Bronchus fibroblast of lung (primary cell): ENCODE measurements around the gene FAM124B. TPM values are rescaled to one million over a fixed set of nuclear protein-coding genes. Genes with fewer than 3 reads are reported as not detected.

Experiments used
- total RNA-seq: library from RNA; depleted of rRNA; stranded (reverse); fragments of >200 nt; gene quantifications from 2 replicates; pipeline ENCODE4 v1.2.3, GENCODE V29; 2015

The FAM124B gene
- not detected in 2 replicates for total RNA-seq

GRCh38 chr2:224401641-224402342 lies at the start of gene FAM124B:
Gene FAM124B (minus strand): TSS chr2:224402107. CDS start chr2:224401768, 339 bp downstream.

Other genes with a start within 250 kb of the FAM124B start
- 31.2 and 41.0 TPM in 2 replicates for gene CUL3, start 183.3 kb upstream of the FAM124B start, total RNA-seq